ENCODE results near the gene PTGES2. TPM values are rescaled to one million over a fixed set of nuclear protein-coding genes. Genes with fewer than 3 reads are reported as not detected.

The PTGES2 gene
- total RNA-seq, 1 donor from 2014 or later = 39.8 TPM

- H3K27me3 Mint-ChIP-seq (ENCODE audit: unreplicated experiment) = peaks cover 7% of the 10 kb centered on the region
- H3K27ac Mint-ChIP-seq (ENCODE audit: unreplicated experiment) = no peak overlapping the region
- TF ChIP-seq, protein P1, sequence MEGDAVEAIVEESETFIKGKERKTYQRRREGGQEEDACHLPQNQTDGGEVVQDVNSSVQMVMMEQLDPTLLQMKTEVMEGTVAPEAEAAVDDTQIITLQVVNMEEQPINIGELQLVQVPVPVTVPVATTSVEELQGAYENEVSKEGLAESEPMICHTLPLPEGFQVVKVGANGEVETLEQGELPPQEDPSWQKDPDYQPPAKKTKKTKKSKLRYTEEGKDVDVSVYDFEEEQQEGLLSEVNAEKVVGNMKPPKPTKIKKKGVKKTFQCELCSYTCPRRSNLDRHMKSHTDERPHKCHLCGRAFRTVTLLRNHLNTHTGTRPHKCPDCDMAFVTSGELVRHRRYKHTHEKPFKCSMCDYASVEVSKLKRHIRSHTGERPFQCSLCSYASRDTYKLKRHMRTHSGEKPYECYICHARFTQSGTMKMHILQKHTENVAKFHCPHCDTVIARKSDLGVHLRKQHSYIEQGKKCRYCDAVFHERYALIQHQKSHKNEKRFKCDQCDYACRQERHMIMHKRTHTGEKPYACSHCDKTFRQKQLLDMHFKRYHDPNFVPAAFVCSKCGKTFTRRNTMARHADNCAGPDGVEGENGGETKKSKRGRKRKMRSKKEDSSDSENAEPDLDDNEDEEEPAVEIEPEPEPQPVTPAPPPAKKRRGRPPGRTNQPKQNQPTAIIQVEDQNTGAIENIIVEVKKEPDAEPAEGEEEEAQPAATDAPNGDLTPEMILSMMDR (IDR thresholded peaks at IDR 0.05; ENCODE audit: unreplicated experiment) = no peak
- no peaks in the 10 kb centered on the region for H3K9me3 Mint-ChIP-seq (ENCODE audit: unreplicated experiment)
- peaks cover 18% of the 10 kb centered on the region for H3K36me3 Mint-ChIP-seq (ENCODE audit: low read depth, unreplicated experiment)
- H3K4me1 Mint-ChIP-seq (ENCODE audit: unreplicated experiment) = peaks cover 24% of the 10 kb centered on the region
- no peak for DNase-seq (ENCODE audit: low spot score)
- H3K4me3 Mint-ChIP-seq (ENCODE audit: unreplicated experiment) = peak overlapping the region; percentile 15
These were observed 24.5 kb downstream of the PTGES2 start for GRCh38 chr9:128102861-128103588.

- TF ChIP-seq, protein P1 (IDR thresholded peaks at IDR 0.05; ENCODE audit: unreplicated experiment) = no peak
- Mint-ChIP-seq H3K9me3 (ENCODE audit: unreplicated experiment) (no peaks in the 10 kb centered on the region), H3K36me3 (ENCODE audit: low read depth, unreplicated experiment) (peaks cover 14% of the 10 kb centered on the region), H3K27me3 (ENCODE audit: unreplicated experiment) (peaks cover 7% of the 10 kb centered on the region), H3K4me3 (ENCODE audit: unreplicated experiment) (no peak overlapping the region), H3K27ac (ENCODE audit: unreplicated experiment) (peak overlapping the region; percentile 80), H3K4me1 (ENCODE audit: unreplicated experiment) (peaks cover 25% of the 10 kb centered on the region)
- DNase-seq (ENCODE audit: low spot score) = no peak
These were observed 25.3 kb downstream of the PTGES2 start for GRCh38 chr9:128102196-128102595.

GRCh38 chr9:128101690-128102089, 25.8 kb downstream of the PTGES2 start:
- peaks cover 25% of the 10 kb centered on the region for H3K4me1 Mint-ChIP-seq (ENCODE audit: unreplicated experiment)
- H3K27me3 Mint-ChIP-seq (ENCODE audit: unreplicated experiment) = peaks cover 5% of the 10 kb centered on the region
- peak overlapping the region; percentile 80 for H3K27ac Mint-ChIP-seq (ENCODE audit: unreplicated experiment)
- no peaks in the 10 kb centered on the region for H3K9me3 Mint-ChIP-seq (ENCODE audit: unreplicated experiment)
- TF ChIP-seq, protein P1 (IDR thresholded peaks at IDR 0.05; ENCODE audit: unreplicated experiment) = no peak
- DNase-seq (ENCODE audit: low spot score) = no peak
- no peak overlapping the region for H3K4me3 Mint-ChIP-seq (ENCODE audit: unreplicated experiment)
- peaks cover 14% of the 10 kb centered on the region for H3K36me3 Mint-ChIP-seq (ENCODE audit: low read depth, unreplicated experiment)

- no peaks in the 10 kb centered on the region for H3K9me3 Mint-ChIP-seq (ENCODE audit: unreplicated experiment)
- H3K4me3 Mint-ChIP-seq (ENCODE audit: unreplicated experiment) = no peak overlapping the region
- H3K4me1 Mint-ChIP-seq (ENCODE audit: unreplicated experiment) = peaks cover 25% of the 10 kb centered on the region
- peaks cover 5% of the 10 kb centered on the region for H3K27me3 Mint-ChIP-seq (ENCODE audit: unreplicated experiment)
- no peak overlapping the region for H3K27ac Mint-ChIP-seq (ENCODE audit: unreplicated experiment)
- H3K36me3 Mint-ChIP-seq (ENCODE audit: low read depth, unreplicated experiment) = peaks cover 11% of the 10 kb centered on the region
- no peak for DNase-seq (ENCODE audit: low spot score)
- TF ChIP-seq, protein P1 (IDR thresholded peaks at IDR 0.05; ENCODE audit: unreplicated experiment) = no peak
These were observed 26.3 kb downstream of the PTGES2 start for GRCh38 chr9:128101231-128101661.

GRCh38 chr9:128100581-128100980, 26.9 kb downstream of the PTGES2 start:
- TF ChIP-seq, protein P1 (IDR thresholded peaks at IDR 0.05; ENCODE audit: unreplicated experiment) = no peak
- Mint-ChIP-seq H3K27me3 (ENCODE audit: unreplicated experiment) (peaks cover 5% of the 10 kb centered on the region), H3K4me1 (ENCODE audit: unreplicated experiment) (peaks cover 25% of the 10 kb centered on the region), H3K9me3 (ENCODE audit: unreplicated experiment) (no peaks in the 10 kb centered on the region), H3K4me3 (ENCODE audit: unreplicated experiment) (no peak overlapping the region), H3K36me3 (ENCODE audit: low read depth, unreplicated experiment) (peaks cover 11% of the 10 kb centered on the region), H3K27ac (ENCODE audit: unreplicated experiment) (no peak overlapping the region)
- no peak for DNase-seq (ENCODE audit: low spot score)

Measured in endothelial cell (in vitro differentiated cells).